SU-DHL-6 (cell line): ENCODE data around the gene OR51Q1.

Experiments used
- H2AFZ ChIP-seq: fragments of 200-600 bp; sonication (generic); 2 replicates; pipeline ENCODE4 v1.6.1; 2014; ENCODE audit warnings: low read depth, mild to moderate bottlenecking, moderate library complexity, mixed read lengths, antibody characterized with exemption, low read length; ENCODE audit not compliant: severe bottlenecking
- H3F3A ChIP-seq: fragments of 200-600 bp; shearing (Covaris generic); 2 replicates; pipeline ENCODE4 v1.6.0; 2016; ENCODE audit warnings: antibody characterized with exemption, mild to moderate bottlenecking; ENCODE audit not compliant: insufficient read depth
- H3K27ac ChIP-seq: fragments of 200-600 bp; sonication (generic); 2 replicates; pipeline ENCODE4 v1.5.1; 2016; ENCODE audit warnings: low read depth, mild to moderate bottlenecking, low read length, moderate library complexity, mixed read lengths
- H3K27me3 ChIP-seq: fragments of 200-600 bp; sonication (generic), shearing (Covaris generic); 2 replicates; pipeline ENCODE4 v1.6.0; 2014; ENCODE audit warnings: mild to moderate bottlenecking, low read length
- H3K36me3 ChIP-seq: fragments of 200-600 bp; sonication (generic); 2 replicates; pipeline ENCODE4 v1.6.1; 2014; ENCODE audit warnings: mild to moderate bottlenecking, low read length, mixed read lengths
- H3K4me2 ChIP-seq: fragments of 300-600, 200-600 bp; shearing (Covaris generic), sonication (generic); 2 replicates; pipeline ENCODE4 v1.6.0; 2014; ENCODE audit warnings: low read length, low read depth, mild to moderate bottlenecking; ENCODE audit not compliant: poor library complexity, severe bottlenecking
- H3K4me3 ChIP-seq: fragments of 200-600 bp; sonication (generic); 2 replicates; pipeline ENCODE4 v1.5.1; 2014; ENCODE audit warnings: antibody characterized with exemption, low read length, mild to moderate bottlenecking, mixed read lengths; ENCODE audit not compliant: insufficient read depth, poor library complexity, severe bottlenecking
- H3K79me2 ChIP-seq: fragments of 200-600 bp; sonication (generic); 2 replicates; pipeline ENCODE4 v1.6.1; 2014; ENCODE audit warnings: mild to moderate bottlenecking, low read length, moderate library complexity; ENCODE audit not compliant: insufficient read depth
- H3K9ac ChIP-seq: fragments of 200-600 bp; sonication (generic); 2 replicates; pipeline ENCODE4 v1.7.0; 2014; ENCODE audit warnings: mild to moderate bottlenecking, low read length
- H3K9me2 ChIP-seq: fragments of 200-600 bp; sonication (generic); replicated peaks from 2 replicates; pipeline ENCODE4 v1.6.1; 2014; ENCODE audit warnings: low read length; ENCODE audit not compliant: insufficient read depth
- H3K9me3 ChIP-seq: fragments of 200-600 bp; sonication (generic); 2 replicates; pipeline ENCODE4 v1.6.1; 2014; ENCODE audit warnings: low read length, mixed read lengths; ENCODE audit not compliant: insufficient read depth
- H4K20me1 ChIP-seq: fragments of 200-600 bp; sonication (generic); 2 replicates; pipeline ENCODE4 v1.6.1; 2014; ENCODE audit warnings: low read depth, mild to moderate bottlenecking, antibody characterized with exemption, low read length, moderate library complexity, mixed read lengths
- EZH2phosphoT487 ChIP-seq: fragments of 200-600 bp; sonication (generic), shearing (Covaris generic); conservative IDR thresholded peaks from 2 replicates; pipeline ENCODE4 v1.6.1; 2018; ENCODE audit warnings: mild to moderate bottlenecking, antibody characterized with exemption, low read length, moderate library complexity, mixed read lengths
- TF ChIP-seq, protein P1 (sequence below): fragments of 200-600 bp; sonication (generic); IDR thresholded peaks from one replicate; pipeline ENCODE4 v1.5.1; 2017; ENCODE audit warnings: antibody characterized with exemption, mild to moderate bottlenecking, low read length, moderate library complexity; ENCODE audit not compliant: insufficient read depth, poor library complexity, severe bottlenecking

Gene OR51Q1

DNA sequence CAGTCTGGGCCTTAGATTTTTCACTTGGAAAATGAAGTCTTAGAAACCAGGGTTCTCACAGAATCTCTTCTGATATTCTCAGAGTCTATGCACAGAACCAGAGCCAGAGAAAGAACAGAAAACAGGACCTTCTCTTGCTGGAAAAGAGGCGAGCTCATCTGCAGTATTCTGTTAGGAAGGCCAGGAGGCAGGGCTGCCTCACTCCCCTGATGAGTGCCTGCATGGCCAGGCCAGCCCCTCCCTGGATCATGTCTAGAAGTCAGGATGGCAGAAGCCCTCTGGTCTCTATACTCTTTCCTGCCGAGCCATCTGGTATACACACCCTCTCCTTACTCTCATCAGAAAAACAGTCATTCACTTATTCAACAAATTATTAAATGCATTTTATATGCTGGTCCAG lies 37.6 kb upstream of the OR51Q1 start:
- Histone ChIP-seq H3K79me2 (no peaks in the 10 kb centered on the region), H2AFZ (no peak overlapping the region), H3F3A (no peaks in the 10 kb centered on the region), H3K4me2 (no peak overlapping the region), H3K36me3 (no peaks in the 10 kb centered on the region), H4K20me1 (no peaks in the 10 kb centered on the region), H3K9me3 (no peaks in the 10 kb centered on the region), H3K9me2 (no peaks in the 10 kb centered on the region), H3K27ac (no peak overlapping the region), H3K27me3 (no peaks in the 10 kb centered on the region), H3K9ac (no peak overlapping the region), H3K4me3 (no peak overlapping the region)
- TF ChIP-seq, protein P1, sequence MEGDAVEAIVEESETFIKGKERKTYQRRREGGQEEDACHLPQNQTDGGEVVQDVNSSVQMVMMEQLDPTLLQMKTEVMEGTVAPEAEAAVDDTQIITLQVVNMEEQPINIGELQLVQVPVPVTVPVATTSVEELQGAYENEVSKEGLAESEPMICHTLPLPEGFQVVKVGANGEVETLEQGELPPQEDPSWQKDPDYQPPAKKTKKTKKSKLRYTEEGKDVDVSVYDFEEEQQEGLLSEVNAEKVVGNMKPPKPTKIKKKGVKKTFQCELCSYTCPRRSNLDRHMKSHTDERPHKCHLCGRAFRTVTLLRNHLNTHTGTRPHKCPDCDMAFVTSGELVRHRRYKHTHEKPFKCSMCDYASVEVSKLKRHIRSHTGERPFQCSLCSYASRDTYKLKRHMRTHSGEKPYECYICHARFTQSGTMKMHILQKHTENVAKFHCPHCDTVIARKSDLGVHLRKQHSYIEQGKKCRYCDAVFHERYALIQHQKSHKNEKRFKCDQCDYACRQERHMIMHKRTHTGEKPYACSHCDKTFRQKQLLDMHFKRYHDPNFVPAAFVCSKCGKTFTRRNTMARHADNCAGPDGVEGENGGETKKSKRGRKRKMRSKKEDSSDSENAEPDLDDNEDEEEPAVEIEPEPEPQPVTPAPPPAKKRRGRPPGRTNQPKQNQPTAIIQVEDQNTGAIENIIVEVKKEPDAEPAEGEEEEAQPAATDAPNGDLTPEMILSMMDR: no peak
- no peak for TF ChIP-seq EZH2phosphoT487

DNA sequence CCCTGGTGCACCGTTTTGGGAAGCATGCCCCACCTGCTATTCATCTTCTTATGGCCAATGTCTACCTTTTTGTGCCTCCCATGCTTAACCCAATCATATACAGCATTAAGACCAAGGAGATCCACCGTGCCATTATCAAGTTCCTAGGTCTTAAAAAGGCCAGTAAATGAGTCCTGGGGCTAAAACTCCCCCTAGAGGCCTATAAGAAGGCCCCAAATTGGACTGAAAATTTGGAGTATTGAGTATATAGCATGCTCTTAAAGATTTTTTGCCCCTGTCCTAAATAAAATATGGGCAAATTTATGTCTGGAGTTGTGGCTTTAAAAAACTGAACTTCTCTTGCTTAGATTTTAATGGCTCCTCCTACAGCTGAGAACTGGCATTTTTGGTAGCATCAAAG lies 31.7 kb upstream of the OR51Q1 start:
- Histone ChIP-seq H3K27ac (no peak overlapping the region), H4K20me1 (no peaks in the 10 kb centered on the region), H3K9me3 (no peaks in the 10 kb centered on the region), H2AFZ (no peak overlapping the region), H3K4me3 (no peak overlapping the region), H3K9me2 (no peaks in the 10 kb centered on the region), H3K4me2 (no peak overlapping the region), H3K36me3 (no peaks in the 10 kb centered on the region), H3K27me3 (no peaks in the 10 kb centered on the region), H3F3A (no peaks in the 10 kb centered on the region), H3K79me2 (no peaks in the 10 kb centered on the region), H3K9ac (no peak overlapping the region)
- TF ChIP-seq, protein P1: no peak
- no peak for TF ChIP-seq EZH2phosphoT487

- Histone ChIP-seq H3K4me2 (no peak overlapping the region), H3F3A (no peaks in the 10 kb centered on the region), H3K79me2 (no peaks in the 10 kb centered on the region), H3K9me2 (no peaks in the 10 kb centered on the region), H4K20me1 (no peaks in the 10 kb centered on the region), H2AFZ (no peak overlapping the region), H3K4me3 (no peak overlapping the region), H3K27ac (no peak overlapping the region), H3K9me3 (no peaks in the 10 kb centered on the region), H3K36me3 (no peaks in the 10 kb centered on the region), H3K27me3 (no peaks in the 10 kb centered on the region), H3K9ac (no peak overlapping the region)
- TF ChIP-seq, protein P1: no peak
- TF ChIP-seq EZH2phosphoT487: no peak
Measured at GRCh38 chr11:5394091-5394490, 27.8 kb upstream of the OR51Q1 start.
